ENCODE measurements around the gene ZNF639. TPM values are rescaled to one million over a fixed set of nuclear protein-coding genes. Genes with fewer than 3 reads are reported as not detected.

Gene ZNF639
- total RNA-seq, 1 experiment from 2014 or later = 47.5 TPM

DNA sequence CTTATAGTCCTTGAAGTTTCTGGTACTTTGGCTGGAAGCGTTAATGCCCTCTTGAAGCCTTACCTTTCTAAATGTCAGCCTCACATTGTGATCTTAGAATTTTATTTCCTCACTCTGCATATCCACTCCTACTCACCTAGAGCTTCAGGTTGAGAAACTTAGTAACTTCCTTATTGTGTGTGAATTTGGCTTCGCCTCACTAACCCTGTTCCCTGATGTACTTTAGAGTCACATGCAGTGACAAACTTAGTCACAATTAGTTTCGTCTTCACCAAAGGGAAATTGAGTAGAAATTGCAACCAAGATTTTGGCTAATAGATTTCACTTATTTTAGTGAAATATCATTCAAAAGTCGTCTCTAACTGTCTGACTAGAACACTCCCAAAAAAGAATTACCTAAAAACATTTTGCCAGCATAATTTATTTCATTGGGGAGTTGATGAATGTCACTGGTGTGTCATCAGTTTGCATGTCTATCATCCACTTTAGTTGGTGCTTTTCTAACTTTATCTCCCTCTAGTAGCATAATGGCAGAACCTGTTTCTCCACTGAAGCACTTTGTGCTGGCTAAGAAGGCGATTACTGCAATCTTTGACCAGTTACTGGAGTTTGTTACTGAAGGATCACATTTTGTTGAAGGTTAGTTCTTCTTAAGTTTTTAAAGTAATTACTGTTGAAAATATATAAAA lies 25.6 kb downstream of the ZNF639 start:
- Histone ChIP-seq H3K79me2 (ENCODE audit: insufficient read depth, low read length) (peaks cover 11% of the 10 kb centered on the region), H3K27me3 (ENCODE audit: insufficient read depth, low read length) (no peaks in the 10 kb centered on the region), H3K9me3 (ENCODE audit: control insufficient read depth in 1 of 2, insufficient read depth in 1 of 2, low read depth in 1 of 2, low read length in 2 of 2) (no peaks in the 10 kb centered on the region), H3K27ac (ENCODE audit: low read depth, low read length) (no peak overlapping the region), H3K4me3 (replicated peaks in 1 of 2; ENCODE audit: low read depth in 1 of 2, low read length in 2 of 2) (peak overlapping the region; percentile 67 to 77), H4K20me1 (ENCODE audit: insufficient read depth) (no peaks in the 10 kb centered on the region), H3K9ac (ENCODE audit: low read length) (peak overlapping the region; percentile 64), H3K36me3 (ENCODE audit: control insufficient read depth in 1 of 2, insufficient read depth in 2 of 2, low read length in 2 of 2) (peaks cover 10 to 11% of the 10 kb centered on the region in 2 experiments), H3K4me2 (ENCODE audit: low read length) (peak overlapping the region; percentile 67), H3K9me2 (ENCODE audit: insufficient read depth) (no peaks in the 10 kb centered on the region), H3K4me1 (ENCODE audit: control insufficient read depth in 1 of 2, insufficient read depth in 2 of 2, low read length in 2 of 2) (peaks cover 6% of the 10 kb centered on the region in 2 experiments; a peak in 3 of 4 replicates), H2AFZ (ENCODE audit: low read depth, low read length, poor library complexity, severe bottlenecking) (no peak overlapping the region)
- TF ChIP-seq ZNF274 (IDR thresholded peaks at IDR 0.05; ENCODE audit: low read depth, low read length) (no peak), POLR2AphosphoS5 (IDR thresholded peaks at IDR 0.05; ENCODE audit: low read depth, low read length) (no peak), CBX3 (IDR thresholded peaks at IDR 0.05; ENCODE audit: low read depth) (no peak), YY1 (IDR thresholded peaks at IDR 0.05; ENCODE audit: extremely low read depth, insufficient replicate concordance, low read depth, low read length) (no peak), EGR1 (IDR thresholded peaks at IDR 0.05; ENCODE audit: low read depth) (no peak), EZH2 (IDR thresholded peaks at IDR 0.05) (no peak), EZH2phosphoT487 (IDR thresholded peaks at IDR 0.05; ENCODE audit: borderline replicate concordance) (no peak)
- TF ChIP-seq, protein P1, sequence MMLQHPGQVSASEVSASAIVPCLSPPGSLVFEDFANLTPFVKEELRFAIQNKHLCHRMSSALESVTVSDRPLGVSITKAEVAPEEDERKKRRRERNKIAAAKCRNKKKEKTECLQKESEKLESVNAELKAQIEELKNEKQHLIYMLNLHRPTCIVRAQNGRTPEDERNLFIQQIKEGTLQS (IDR thresholded peaks at IDR 0.05) = no peak
- intact Hi-C loops (cut with micrococcal nuclease) = no loop called here
- TSS peak; percentile 74 for BruUV-seq (replicated peaks)
- RAD21 ChIA-PET (ENCODE audit: low non-redundant PET in 1 of 2, low total read pairs in 2 of 2, uncharacterized antibody in 2 of 2, unreplicated experiment in 2 of 2) = no interaction called here
- CTCF ChIA-PET = no interaction called here
- DNase-seq (ENCODE audit: low read depth, low spot score) = no peak
- ATAC-seq = no peak
- POLR2A ChIA-PET = no interaction called here

- intact Hi-C loops (cut with micrococcal nuclease) = no loop called here
- Histone ChIP-seq H3K36me3 (ENCODE audit: control insufficient read depth in 1 of 2, insufficient read depth in 2 of 2, low read length in 2 of 2) (peaks cover 19 to 22% of the 10 kb centered on the region in 2 experiments; a peak in 3 of 4 replicates), H3K9me2 (ENCODE audit: insufficient read depth) (no peaks in the 10 kb centered on the region), H3K27ac (ENCODE audit: low read depth, low read length) (no peak overlapping the region), H4K20me1 (ENCODE audit: insufficient read depth) (no peaks in the 10 kb centered on the region), H3K4me2 (ENCODE audit: low read length) (no peak overlapping the region), H3K9ac (ENCODE audit: low read length) (no peak overlapping the region), H3K4me1 (ENCODE audit: control insufficient read depth in 1 of 2, insufficient read depth in 2 of 2, low read length in 2 of 2) (no peaks in the 10 kb centered on the region), H3K9me3 (ENCODE audit: control insufficient read depth in 1 of 2, insufficient read depth in 1 of 2, low read depth in 1 of 2, low read length in 2 of 2) (no peaks in the 10 kb centered on the region), H3K79me2 (ENCODE audit: insufficient read depth, low read length) (no peaks in the 10 kb centered on the region), H3K27me3 (ENCODE audit: insufficient read depth, low read length) (no peaks in the 10 kb centered on the region), H3K4me3 (replicated peaks in 1 of 2; ENCODE audit: low read depth in 1 of 2, low read length in 2 of 2) (no peak overlapping the region), H2AFZ (ENCODE audit: low read depth, low read length, poor library complexity, severe bottlenecking) (no peak overlapping the region)
- no TSS peak for BruUV-seq (replicated peaks)
- ChIA-PET RAD21 (ENCODE audit: low non-redundant PET in 1 of 2, low total read pairs in 2 of 2, uncharacterized antibody in 2 of 2, unreplicated experiment in 2 of 2) (no interaction called here), CTCF (no interaction called here), POLR2A (no interaction called here)
- DNase-seq (ENCODE audit: low read depth, low spot score) (no peak), ATAC-seq (no peak)
- TF ChIP-seq JUND (IDR thresholded peaks at IDR 0.05) (no peak), SP1 (IDR thresholded peaks at IDR 0.05; ENCODE audit: low read depth) (no peak), ELF1 (IDR thresholded peaks at IDR 0.05; ENCODE audit: borderline replicate concordance, low read depth) (no peak), POLR2AphosphoS5 (IDR thresholded peaks at IDR 0.05; ENCODE audit: low read depth, low read length) (no peak), FOSL1 (IDR thresholded peaks at IDR 0.05; ENCODE audit: low read depth) (no peak)
- TF ChIP-seq, protein P1 (IDR thresholded peaks at IDR 0.05) = no peak
Measured at GRCh38 chr3:179355996-179356395, 33.2 kb downstream of the ZNF639 start.
